Measurements from ENCODE around the gene AKAP10.

Gene AKAP10

GRCh38 chr17:19986941-19987861 is 9.6 kb upstream of the AKAP10 start:
- no peak overlapping the region for H3K4me3 ChIP-seq (replicated peaks; ENCODE audit: low read depth, low read length)
- TF ChIP-seq, protein P1, sequence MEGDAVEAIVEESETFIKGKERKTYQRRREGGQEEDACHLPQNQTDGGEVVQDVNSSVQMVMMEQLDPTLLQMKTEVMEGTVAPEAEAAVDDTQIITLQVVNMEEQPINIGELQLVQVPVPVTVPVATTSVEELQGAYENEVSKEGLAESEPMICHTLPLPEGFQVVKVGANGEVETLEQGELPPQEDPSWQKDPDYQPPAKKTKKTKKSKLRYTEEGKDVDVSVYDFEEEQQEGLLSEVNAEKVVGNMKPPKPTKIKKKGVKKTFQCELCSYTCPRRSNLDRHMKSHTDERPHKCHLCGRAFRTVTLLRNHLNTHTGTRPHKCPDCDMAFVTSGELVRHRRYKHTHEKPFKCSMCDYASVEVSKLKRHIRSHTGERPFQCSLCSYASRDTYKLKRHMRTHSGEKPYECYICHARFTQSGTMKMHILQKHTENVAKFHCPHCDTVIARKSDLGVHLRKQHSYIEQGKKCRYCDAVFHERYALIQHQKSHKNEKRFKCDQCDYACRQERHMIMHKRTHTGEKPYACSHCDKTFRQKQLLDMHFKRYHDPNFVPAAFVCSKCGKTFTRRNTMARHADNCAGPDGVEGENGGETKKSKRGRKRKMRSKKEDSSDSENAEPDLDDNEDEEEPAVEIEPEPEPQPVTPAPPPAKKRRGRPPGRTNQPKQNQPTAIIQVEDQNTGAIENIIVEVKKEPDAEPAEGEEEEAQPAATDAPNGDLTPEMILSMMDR (IDR thresholded peaks at IDR 0.05; ENCODE audit: insufficient read depth, low read length, poor library complexity, severe bottlenecking): no peak
- H3K36me3 ChIP-seq (ENCODE audit: control insufficient read depth, insufficient read depth, low read length): no peaks in the 10 kb centered on the region
- H3K27me3 ChIP-seq (replicated peaks; ENCODE audit: control insufficient read depth, insufficient read depth, low read length): no peaks in the 10 kb centered on the region
- no peak for DNase-seq (ENCODE audit: extremely low read depth, insufficient read length)

GRCh38 chr17:19979917-19980770 is 2.5 kb upstream of the AKAP10 start:
- H3K4me3 ChIP-seq (replicated peaks; ENCODE audit: low read depth, low read length): no peak overlapping the region
- DNase-seq (ENCODE audit: extremely low read depth, insufficient read length): no peak
- H3K36me3 ChIP-seq (ENCODE audit: control insufficient read depth, insufficient read depth, low read length): no peaks in the 10 kb centered on the region; the same call in 1 of the 2 replicates
- no peaks in the 10 kb centered on the region for H3K27me3 ChIP-seq (replicated peaks; ENCODE audit: control insufficient read depth, insufficient read depth, low read length)
- TF ChIP-seq, protein P1 (IDR thresholded peaks at IDR 0.05; ENCODE audit: insufficient read depth, low read length, poor library complexity, severe bottlenecking): no peak

GRCh38 chr17:19978805-19979211 is 1.2 kb upstream of the AKAP10 start:
- DNase-seq (ENCODE audit: extremely low read depth, insufficient read length): no peak
- peak overlapping the region; percentile 96; the same call in 1 of the 2 replicates for H3K4me3 ChIP-seq (replicated peaks; ENCODE audit: low read depth, low read length)
- no peaks in the 10 kb centered on the region for H3K27me3 ChIP-seq (replicated peaks; ENCODE audit: control insufficient read depth, insufficient read depth, low read length)
- TF ChIP-seq, protein P1 (IDR thresholded peaks at IDR 0.05; ENCODE audit: insufficient read depth, low read length, poor library complexity, severe bottlenecking): no peak
- no peaks in the 10 kb centered on the region; the same call in 1 of the 2 replicates for H3K36me3 ChIP-seq (ENCODE audit: control insufficient read depth, insufficient read depth, low read length)

DNA sequence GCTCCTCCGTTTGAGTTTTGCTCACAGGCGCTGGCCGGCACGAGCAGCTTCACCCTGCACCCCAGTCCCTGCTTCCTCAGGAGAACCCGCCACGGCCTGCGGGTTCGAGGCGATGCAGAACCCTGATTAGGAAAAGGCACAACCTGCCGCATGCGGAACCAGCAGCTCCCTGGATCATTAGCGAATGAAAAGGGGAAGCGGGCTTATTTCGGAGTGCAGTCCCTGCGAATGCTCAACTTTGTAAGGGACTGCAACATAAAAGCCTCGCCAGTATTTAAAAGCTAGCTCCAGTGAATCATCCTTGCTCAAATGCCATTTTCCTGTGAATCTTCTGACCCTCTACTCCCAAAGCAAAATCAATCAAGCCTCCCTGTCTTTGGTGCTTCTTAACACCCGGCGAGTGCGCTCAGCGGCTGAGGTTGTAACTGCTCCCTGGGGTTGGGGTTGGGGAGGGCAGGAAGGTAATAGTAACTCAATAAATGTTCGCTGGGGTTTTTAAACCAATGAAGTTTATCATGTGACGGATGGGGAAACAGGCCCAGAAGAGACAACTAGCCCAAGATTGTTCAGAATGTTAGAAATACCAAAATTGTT is 678 bp upstream of the AKAP10 start:
- H3K27me3 ChIP-seq (replicated peaks; ENCODE audit: control insufficient read depth, insufficient read depth, low read length): no peaks in the 10 kb centered on the region
- peak overlapping the region; percentile 96 for H3K4me3 ChIP-seq (replicated peaks; ENCODE audit: low read depth, low read length)
- DNase-seq (ENCODE audit: extremely low read depth, insufficient read length): no peak
- TF ChIP-seq, protein P1 (IDR thresholded peaks at IDR 0.05; ENCODE audit: insufficient read depth, low read length, poor library complexity, severe bottlenecking): no peak
- no peaks in the 10 kb centered on the region; the same call in 1 of the 2 replicates for H3K36me3 ChIP-seq (ENCODE audit: control insufficient read depth, insufficient read depth, low read length)

GRCh38 chr17:19975601-19976000 is 2.0 kb downstream of the AKAP10 start:
- Histone ChIP-seq H3K27me3 (replicated peaks; ENCODE audit: control insufficient read depth, insufficient read depth, low read length) (no peaks in the 10 kb centered on the region), H3K4me3 (replicated peaks; ENCODE audit: low read depth, low read length) (no peak overlapping the region), H3K36me3 (ENCODE audit: control insufficient read depth, insufficient read depth, low read length) (no peaks in the 10 kb centered on the region; the same call in 1 of the 2 replicates)
- TF ChIP-seq, protein P1 (IDR thresholded peaks at IDR 0.05; ENCODE audit: insufficient read depth, low read length, poor library complexity, severe bottlenecking): no peak
- no peak for DNase-seq (ENCODE audit: extremely low read depth, insufficient read length)

All from GM06990 (cell line).